Endothelial cell of umbilical vein (primary cell): ENCODE results near the gene EIF2B2.

Experiments
- CTCF ChIP-seq, 2 donors: IDR thresholded peaks; 1 replicate in 1 of 2; 2 replicates in 1 of 2; pipeline ENCODE4 v1.5.1; 2011; ENCODE audit warnings: low read length in 2 of 2, mild to moderate bottlenecking in 2 of 2, moderate library complexity in 2 of 2, control low read depth in 1 of 2, inconsistent platforms in 1 of 2, low read depth in 1 of 2; ENCODE audit not compliant: insufficient read depth in 1 of 2; ENCODE audit errors: extremely low read depth in 1 of 2
- EZH2 ChIP-seq: IDR thresholded peaks from 2 replicates; pipeline ENCODE4 v1.6.1; 2012; ENCODE audit warnings: borderline replicate concordance, low read depth, mild to moderate bottlenecking, moderate library complexity, low read length, inconsistent platforms; ENCODE audit not compliant: severe bottlenecking
- FOS ChIP-seq: IDR thresholded peaks from 2 replicates; pipeline ENCODE4 v1.6.1; 2011; ENCODE audit warnings: mild to moderate bottlenecking, low read length, moderate library complexity, borderline replicate concordance; ENCODE audit not compliant: insufficient read depth
- JUN ChIP-seq: IDR thresholded peaks from 2 replicates; pipeline ENCODE4 v1.6.1; 2011; ENCODE audit warnings: borderline replicate concordance, low read depth; ENCODE audit not compliant: insufficient read length, insufficient read depth
- MAX ChIP-seq: IDR thresholded peaks from 2 replicates; pipeline ENCODE4 v1.6.1; 2011; ENCODE audit not compliant: insufficient read depth, insufficient read length
- MYC ChIP-seq: IDR thresholded peaks from one replicate; pipeline ENCODE4 v1.6.1; 2011; ENCODE audit warnings: mild to moderate bottlenecking, low read depth, low read length
- POLR2A ChIP-seq: IDR thresholded peaks from 2 replicates; pipeline ENCODE4 v1.6.1; 2012; ENCODE audit warnings: low read depth, mild to moderate bottlenecking, control low read depth, low read length
- POLR2AphosphoS5 ChIP-seq: IDR thresholded peaks from 2 replicates; pipeline ENCODE4 v1.6.1; 2012; ENCODE audit warnings: low read depth, mild to moderate bottlenecking, control low read depth, low read length, moderate library complexity; ENCODE audit not compliant: insufficient read depth

- TF ChIP-seq CTCF (IDR thresholded peaks at IDR 0.05; ENCODE audit: extremely low read depth in 1 of 2, insufficient read depth in 1 of 2, low read depth in 1 of 2, low read length in 2 of 2) (no peak), POLR2AphosphoS5 (no peak), POLR2A (no peak), MAX (no peak), MYC (no peak), EZH2 (no peak), FOS (no peak), JUN (no peak)
Measured at GRCh38 chr14:75049136-75049535, 46.4 kb downstream of the EIF2B2 start.
